NCI-H524 treated with DMSO at 0.1 percent for 48 hours (cell line): ENCODE measurements around the gene TEX54.

Experiments
- DNase-seq: peaks from one replicate; lab custom pipeline; 2025; lab: John Stamatoyannopoulos, UW

The TEX54 gene

DNA sequence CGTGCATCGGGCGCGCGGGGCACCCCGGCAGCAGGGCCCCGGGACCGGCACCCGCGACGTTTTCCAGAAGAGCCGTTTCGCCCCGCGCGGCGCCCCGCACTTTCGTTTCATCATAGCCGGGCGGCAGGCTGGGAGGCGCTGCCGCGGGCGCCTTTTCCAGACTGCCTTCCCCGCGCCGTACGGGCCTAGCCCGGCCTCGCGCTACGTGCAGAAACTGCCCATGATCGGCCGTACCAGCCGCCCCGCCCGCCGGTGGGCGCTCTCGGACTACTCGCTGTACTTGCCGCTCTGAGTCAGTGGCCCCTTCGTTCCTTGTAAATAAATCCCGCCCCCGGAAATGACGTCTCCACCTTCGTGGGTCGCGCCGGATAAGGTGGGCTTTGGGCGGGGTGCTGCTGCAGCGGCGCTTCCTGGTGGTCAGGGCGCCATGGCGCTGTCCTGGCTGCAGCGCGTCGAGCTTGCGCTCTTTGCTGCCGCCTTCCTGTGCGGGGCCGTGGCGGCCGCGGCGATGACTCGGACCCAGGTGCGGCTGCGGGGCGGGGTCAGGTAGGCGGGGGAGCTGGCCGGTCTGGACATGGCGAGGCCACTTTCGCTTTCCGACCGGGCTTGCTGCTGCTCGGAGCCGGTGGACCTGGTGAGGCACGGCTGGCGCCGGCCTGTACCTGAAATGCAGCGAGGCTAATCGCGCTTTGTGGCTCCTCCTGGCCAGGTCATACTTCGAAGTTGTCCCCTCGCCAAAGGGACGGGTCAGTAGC, 45.5 kb downstream of the TEX54 start, which contains the start of gene TMEM179B:
TSS of gene TMEM179B (plus strand) at position 398 of the 755 bp plus-strand sequence. CDS start at position 428, 30 bp downstream.
- DNase-seq: peak; percentile 68

DNA sequence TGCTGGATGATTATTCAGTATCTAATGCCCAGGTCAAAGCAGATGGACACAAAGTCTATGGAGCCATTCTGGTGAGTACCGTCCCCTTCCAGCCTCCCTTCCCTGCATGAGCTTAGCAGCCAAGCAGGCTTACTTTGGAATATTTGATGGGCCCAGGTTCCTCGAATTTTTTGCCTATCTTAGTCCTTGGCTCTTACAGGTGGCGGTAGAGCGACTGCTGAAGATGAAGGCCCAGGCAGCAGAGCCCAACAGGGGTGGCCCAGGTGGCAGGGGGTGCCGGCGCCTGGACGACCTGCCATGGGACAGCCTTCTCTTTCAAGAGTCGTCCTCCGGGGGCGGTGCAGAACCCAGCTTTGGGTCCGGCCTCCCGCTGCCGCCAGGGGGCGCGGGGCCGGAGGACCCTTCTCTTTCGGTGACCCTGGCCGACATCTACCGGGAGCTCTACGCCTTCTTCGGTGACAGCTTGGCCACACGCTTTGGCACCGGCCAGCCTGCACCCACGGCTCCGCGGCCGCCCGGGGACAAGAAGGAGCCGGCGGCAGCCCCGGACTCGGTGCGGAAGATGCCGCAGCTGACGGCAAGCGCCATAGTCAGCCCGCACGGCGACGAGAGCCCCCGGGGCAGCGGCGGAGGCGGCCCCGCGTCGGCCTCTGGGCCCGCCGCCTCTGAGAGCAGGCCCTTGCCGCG, 46.2 kb downstream of the TEX54 start:
- DNase-seq: peak; percentile 34

- no peak for DNase-seq
These were observed 49.9 kb downstream of the TEX54 start for GRCh38 chr11:62782753-62783152.
